HK-2 (cell line): ENCODE data around the gene CT45A9.
"Not testable (repeated sequence)": the region's sequence is repeated elsewhere in the genome, so short reads cannot be mapped to it uniquely, and the experiment has no call there.

Experiments used
- DNase-seq: peaks from one replicate; pipeline ENCODE4 v3.0.0-alpha.2; 2018; ENCODE audit not compliant: unreplicated experiment

CT45A9 gene, protein sequence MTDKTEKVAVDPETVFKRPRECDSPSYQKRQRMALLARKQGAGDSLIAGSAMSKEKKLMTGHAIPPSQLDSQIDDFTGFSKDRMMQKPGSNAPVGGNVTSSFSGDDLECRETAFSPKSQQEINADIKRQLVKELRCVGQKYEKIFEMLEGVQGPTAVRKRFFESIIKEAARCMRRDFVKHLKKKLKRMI

DNA sequence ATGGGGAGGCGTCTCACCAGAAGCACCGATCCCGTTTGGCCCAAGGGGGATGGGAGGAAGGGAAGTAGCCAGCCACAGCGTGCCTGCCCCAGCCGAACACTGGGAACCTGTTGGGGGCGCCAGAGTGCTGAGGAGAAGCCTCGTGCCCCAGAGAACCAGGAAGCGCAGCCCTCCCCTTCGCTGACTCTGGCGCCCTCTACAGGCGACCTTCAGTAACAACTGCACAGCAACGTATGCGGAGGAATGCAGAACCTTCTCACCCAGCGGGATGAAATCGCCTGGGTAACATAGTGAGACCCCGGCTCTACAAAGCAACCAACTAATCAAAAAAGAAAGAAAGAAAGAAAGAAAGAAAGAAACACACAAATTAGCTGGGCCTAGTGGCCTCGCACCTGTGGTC is at the start of gene CT45A9:
Gene CT45A9, minus strand, starts transcription at position 101 of the 400 bp plus-strand sequence. CDS start 3,751 bp downstream, outside the sequence.
- not testable (repeated sequence) for DNase-seq

DNA sequence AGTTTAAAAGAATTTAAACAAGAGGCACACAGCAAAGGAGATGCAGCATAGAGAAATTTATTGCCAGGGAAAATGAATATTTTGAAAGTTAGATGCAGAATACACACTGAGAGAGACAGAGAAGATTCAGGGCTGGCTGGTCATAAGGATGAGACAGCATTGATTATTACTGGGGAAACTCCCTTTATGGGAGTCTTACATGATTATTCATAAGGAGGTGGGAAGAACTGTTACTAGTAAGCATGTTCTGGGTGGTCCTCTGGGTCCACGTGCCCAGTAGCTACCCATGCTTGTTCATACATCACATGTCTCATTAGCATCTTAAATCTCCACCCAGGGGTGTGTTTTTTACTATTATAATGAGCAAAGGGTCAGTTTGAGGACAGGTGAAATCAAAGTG is 48.9 kb upstream of the CT45A9 start:
- not testable (repeated sequence) for DNase-seq

DNA sequence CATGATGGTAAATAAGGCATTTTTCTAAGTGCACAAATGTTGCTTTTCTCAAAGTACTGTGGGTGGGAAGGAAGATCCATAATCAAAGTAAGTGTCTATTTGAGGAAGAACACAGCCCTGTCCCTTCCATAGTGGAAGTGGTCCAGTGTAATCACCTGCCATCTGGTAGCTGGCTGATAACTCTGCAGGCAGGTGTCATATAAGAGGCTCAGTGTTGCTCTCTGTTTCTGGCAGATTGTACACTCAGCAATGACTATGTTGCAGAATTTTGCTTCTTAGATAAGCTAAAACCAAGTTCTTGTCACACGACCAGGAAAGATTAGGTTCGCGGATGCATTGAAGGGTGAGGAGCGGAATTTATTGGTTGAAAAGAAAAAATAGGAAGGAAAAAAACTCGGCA is 42.8 kb upstream of the CT45A9 start:
- DNase-seq: no peak

DNA sequence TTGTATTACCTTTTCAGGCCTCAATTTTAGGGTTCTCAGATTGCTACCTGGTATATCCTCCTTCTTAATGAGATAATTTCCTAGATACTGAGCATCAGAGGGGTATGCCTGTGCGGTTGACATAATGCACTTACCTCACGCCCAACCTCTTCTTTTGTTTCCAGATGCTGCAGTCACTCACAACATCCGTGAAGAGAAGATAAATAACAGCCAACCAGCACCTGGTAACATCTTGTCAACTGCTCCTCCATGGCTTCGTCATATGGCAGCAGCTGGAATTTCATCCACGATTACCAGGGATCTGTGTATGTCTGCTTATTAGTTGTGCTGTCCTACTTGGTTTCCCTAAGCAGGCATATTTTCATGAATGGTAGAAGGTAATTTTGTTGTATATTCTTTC is 38.6 kb upstream of the CT45A9 start:
- no peak for DNase-seq

DNA sequence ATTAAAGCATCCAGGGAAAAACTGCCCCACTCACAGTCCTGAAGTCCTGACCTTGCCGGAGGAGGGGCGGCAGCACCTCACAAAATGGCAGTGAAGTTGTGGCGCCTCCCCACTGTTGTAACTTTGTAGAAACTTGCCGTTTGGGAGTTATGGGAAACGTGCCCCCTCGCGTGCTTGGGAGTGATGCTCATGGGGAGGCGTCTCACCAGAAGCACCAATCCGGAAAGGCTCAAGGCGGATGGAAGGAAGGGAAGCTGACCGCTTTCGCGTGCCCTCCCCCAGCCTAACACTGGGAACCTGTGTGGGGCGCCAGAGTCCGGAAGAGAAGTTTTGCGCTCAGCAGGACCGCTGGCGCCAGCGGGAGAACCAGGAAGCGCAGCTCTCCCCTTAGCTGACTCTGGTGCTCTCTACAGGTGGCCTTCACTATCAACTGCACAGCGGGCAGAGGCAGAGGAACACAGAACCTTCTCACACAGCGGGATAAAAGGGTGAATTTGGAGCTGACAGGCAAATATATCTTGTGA is 21.7 kb upstream of the CT45A9 start, which contains the start of the genes CT45A10 and SAGE1:
Gene CT45A10, minus strand, starts transcription at position 151 of the 524 bp plus-strand sequence. CDS start 8,100 bp downstream, outside the sequence.
Gene SAGE1, plus strand, starts transcription at position 423 of the 524 bp plus-strand sequence. CDS start 2,527 bp downstream, outside the sequence.
- no peak for DNase-seq

DNA sequence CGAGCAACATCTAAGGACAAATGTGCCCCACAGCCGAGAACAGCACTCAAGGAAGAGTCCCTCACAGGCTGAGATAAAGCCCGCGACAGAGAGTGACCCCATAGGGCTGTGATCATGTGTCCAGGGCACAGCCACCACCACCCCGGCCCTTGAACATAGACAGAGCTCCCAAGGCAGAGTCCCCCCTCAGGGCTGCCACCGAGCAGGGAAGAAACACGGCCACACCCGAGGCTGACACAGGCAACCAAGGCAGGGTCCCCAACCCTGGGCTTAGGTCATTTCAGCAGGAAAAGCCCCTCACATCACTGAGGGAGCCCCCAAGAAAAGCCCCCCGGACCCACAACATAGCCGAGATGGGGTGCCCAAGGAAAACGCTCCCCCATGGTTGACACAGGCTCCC is 21.2 kb upstream of the CT45A9 start:
- no peak for DNase-seq

DNA sequence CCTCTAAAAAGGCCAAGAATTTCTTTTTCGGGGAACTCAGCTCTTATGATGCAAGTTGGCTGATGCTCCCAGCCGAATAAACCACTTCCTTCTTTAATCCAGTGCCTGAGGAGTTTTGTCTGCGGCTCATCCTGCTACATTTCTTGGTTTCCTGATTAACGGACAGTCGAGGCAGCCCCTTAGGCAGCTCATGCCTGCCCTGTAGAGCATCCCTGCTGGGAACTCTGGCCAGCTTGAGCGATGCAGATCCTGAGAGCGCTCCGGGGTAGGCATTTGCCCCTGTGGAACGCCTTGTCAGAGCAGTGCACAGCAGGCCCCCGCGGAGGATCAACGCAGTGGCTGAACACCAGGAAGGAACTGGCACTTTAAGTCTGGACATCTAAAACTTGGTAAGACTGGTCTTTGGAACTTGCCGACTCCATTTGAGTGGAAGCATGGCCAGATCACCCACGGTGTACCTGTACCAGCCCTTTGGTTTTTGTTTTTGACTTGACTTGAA is 18.5 kb upstream of the CT45A9 start:
- no peak for DNase-seq

DNA sequence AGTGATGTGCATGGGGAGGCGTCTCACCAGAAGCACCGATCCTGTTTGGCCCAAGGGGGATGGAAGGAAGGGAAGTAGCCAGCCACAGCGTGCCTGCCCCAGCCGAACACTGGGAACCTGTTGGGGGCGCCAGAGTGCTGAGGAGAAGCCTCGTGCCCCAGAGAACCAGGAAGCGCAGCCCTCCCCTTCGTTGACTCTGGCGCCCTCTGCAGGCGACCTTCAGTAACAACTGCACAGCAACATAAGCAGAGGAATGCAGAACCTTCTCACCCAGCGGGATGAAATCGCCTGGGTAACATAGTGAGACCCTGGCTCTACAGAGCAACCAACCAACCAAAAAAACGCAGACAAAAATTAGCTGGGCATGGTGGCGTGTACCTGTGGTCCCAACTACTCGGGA is 17.4 kb upstream of the CT45A9 start:
- peak; percentile 7 for DNase-seq

DNA sequence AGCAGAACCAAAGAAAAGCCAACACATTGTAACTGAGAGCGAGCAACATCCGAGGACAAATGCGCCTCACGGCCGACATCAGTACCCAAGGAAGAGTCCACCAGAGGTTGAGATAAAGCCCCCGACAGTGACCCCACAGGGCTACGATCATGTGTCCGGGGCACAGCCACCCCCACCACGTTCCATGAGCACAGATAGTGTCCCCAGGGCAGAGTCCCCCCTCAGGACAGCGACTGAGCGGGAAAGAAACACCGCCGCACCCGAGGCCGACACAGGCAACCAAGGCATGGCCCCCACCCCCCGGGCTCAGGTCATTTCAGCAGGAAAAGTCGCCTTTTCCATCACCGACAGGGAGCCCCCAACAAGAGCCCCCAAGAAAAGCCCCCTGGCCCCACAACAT is 16.6 kb upstream of the CT45A9 start:
- not testable (repeated sequence) for DNase-seq

DNA sequence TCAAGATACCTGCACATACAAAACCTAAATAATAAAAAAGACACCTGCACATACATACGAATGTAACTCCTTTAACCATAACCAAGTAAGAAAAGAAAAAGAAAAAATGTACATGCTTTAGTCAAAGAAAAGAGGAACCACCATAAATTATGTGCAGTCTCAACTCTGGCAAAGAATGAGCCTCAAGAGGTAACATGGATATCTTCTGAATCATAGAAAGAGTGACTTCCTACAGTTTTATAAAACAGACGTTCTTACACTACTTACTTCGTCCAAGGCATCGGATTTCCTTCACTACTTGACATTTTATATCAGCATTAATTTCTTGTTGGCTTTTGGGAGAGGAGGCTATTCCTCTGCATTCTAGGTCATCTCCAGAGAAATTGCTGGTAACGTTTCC is 11.1 kb upstream of the CT45A9 start:
- not testable (repeated sequence) for DNase-seq

DNA sequence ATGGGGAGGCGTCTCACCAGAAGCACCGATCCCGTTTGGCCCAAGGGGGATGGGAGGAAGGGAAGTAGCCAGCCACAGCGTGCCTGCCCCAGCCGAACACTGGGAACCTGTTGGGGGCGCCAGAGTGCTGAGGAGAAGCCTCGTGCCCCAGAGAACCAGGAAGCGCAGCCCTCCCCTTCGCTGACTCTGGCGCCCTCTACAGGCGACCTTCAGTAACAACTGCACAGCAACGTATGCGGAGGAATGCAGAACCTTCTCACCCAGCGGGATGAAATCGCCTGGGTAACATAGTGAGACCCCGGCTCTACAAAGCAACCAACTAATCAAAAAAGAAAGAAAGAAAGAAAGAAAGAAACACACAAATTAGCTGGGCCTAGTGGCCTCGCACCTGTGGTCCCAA is 17.2 kb downstream of the CT45A9 start, which contains the start of gene CT45A8:
Gene CT45A8, minus strand, starts transcription at position 101 of the 400 bp plus-strand sequence. CDS start 3,755 bp downstream, outside the sequence.
- DNase-seq: not testable (repeated sequence)

DNA sequence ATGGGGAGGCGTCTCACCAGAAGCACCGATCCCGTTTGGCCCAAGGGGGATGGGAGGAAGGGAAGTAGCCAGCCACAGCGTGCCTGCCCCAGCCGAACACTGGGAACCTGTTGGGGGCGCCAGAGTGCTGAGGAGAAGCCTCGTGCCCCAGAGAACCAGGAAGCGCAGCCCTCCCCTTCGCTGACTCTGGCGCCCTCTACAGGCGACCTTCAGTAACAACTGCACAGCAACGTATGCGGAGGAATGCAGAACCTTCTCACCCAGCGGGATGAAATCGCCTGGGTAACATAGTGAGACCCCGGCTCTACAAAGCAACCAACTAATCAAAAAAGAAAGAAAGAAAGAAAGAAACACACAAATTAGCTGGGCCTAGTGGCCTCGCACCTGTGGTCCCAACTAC is 34.4 kb downstream of the CT45A9 start, which contains the start of gene CT45A7:
Gene CT45A7, minus strand, starts transcription at position 101 of the 400 bp plus-strand sequence. CDS start 3,747 bp downstream, outside the sequence.
- not testable (repeated sequence) for DNase-seq

DNA sequence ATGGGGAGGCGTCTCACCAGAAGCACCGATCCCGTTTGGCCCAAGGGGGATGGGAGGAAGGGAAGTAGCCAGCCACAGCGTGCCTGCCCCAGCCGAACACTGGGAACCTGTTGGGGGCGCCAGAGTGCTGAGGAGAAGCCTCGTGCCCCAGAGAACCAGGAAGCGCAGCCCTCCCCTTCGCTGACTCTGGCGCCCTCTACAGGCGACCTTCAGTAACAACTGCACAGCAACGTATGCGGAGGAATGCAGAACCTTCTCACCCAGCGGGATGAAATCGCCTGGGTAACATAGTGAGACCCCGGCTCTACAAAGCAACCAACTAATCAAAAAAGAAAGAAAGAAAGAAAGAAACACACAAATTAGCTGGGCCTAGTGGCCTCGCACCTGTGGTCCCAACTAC is 51.7 kb downstream of the CT45A9 start, which contains the start of gene CT45A2:
Gene CT45A2, minus strand, starts transcription at position 101 of the 400 bp plus-strand sequence. CDS start 3,747 bp downstream, outside the sequence.
- DNase-seq: not testable (repeated sequence)
